Bronchial epithelial cell (primary cell): ENCODE measurements around the gene IL17RD. TPM values are rescaled to one million over a fixed set of nuclear protein-coding genes. Genes with fewer than 3 reads are reported as not detected.

ENCODE experiments used
- DNase-seq: peaks from one replicate; pipeline ENCODE4 v3.0.0-alpha.2; 2010; ENCODE audit warnings: low read depth
- FAIRE-seq: peaks from 2 replicates; lab custom pipeline; 2011; peaks lifted over from hg19 to GRCh38; lab: Jason Lieb, UNC
- H3K27me3 ChIP-seq: 2 replicates; pipeline ENCODE4 v1.5.1; 2011; ENCODE audit warnings: low read length; ENCODE audit not compliant: control insufficient read depth, insufficient read depth
- H3K36me3 ChIP-seq: 2 replicates; pipeline ENCODE4 v1.5.1; 2011; ENCODE audit warnings: low read length; ENCODE audit not compliant: control insufficient read depth, insufficient read depth
- H3K4me3 ChIP-seq: 2 replicates; pipeline ENCODE4 v1.5.1; 2011; ENCODE audit warnings: mild to moderate bottlenecking, low read depth, low read length, control low read depth
- CTCF ChIP-seq: IDR thresholded peaks from 2 replicates; pipeline ENCODE4 v1.5.1; 2011; ENCODE audit warnings: mild to moderate bottlenecking, moderate library complexity, low read length, control low read depth, inconsistent platforms; ENCODE audit not compliant: insufficient read depth, severe bottlenecking
- total RNA-seq: library from RNA; depleted of rRNA; stranded (reverse); fragments of >200 nt; gene quantifications from 2 replicates; pipeline ENCODE4 v1.2.1, GENCODE V29; 2014

Gene IL17RD
- total RNA-seq, 1 donor from 2014 or later: 1.1 TPM

- peaks cover 3% of the 10 kb centered on the region for H3K36me3 ChIP-seq
- TF ChIP-seq CTCF: no peak
- FAIRE-seq (peak; percentile 68), DNase-seq (no peak)
- H3K4me3 ChIP-seq: peak overlapping the region; percentile 70
- H3K27me3 ChIP-seq: no peaks in the 10 kb centered on the region
These were observed 87.4 kb downstream of the IL17RD start for GRCh38 chr3:57077630-57078343.

- Histone ChIP-seq H3K27me3 (no peaks in the 10 kb centered on the region), H3K36me3 (peaks cover 3% of the 10 kb centered on the region), H3K4me3 (no peak overlapping the region)
- no peak for DNase-seq
- FAIRE-seq: peak; percentile 13
- no peak for TF ChIP-seq CTCF
These were observed 88.7 kb downstream of the IL17RD start for GRCh38 chr3:57076422-57076951.

- DNase-seq (no peak), FAIRE-seq (peak; percentile 88)
- no peak overlapping the region for H3K4me3 ChIP-seq
- no peak for TF ChIP-seq CTCF
- H3K36me3 ChIP-seq: peaks cover 3% of the 10 kb centered on the region
- H3K27me3 ChIP-seq: no peaks in the 10 kb centered on the region
These were observed 91.0 kb downstream of the IL17RD start for GRCh38 chr3:57074135-57074534.

- Histone ChIP-seq H3K36me3 (peaks cover 3% of the 10 kb centered on the region), H3K4me3 (no peak overlapping the region), H3K27me3 (no peaks in the 10 kb centered on the region)
- TF ChIP-seq CTCF: no peak
- DNase-seq: no peak
- FAIRE-seq: no peak
These were observed 91.5 kb downstream of the IL17RD start for GRCh38 chr3:57073628-57074027.

GRCh38 chr3:57069503-57069902 is 95.7 kb downstream of the IL17RD start:
- DNase-seq (no peak), FAIRE-seq (no peak)
- H3K36me3 ChIP-seq: no peaks in the 10 kb centered on the region
- H3K4me3 ChIP-seq: no peak overlapping the region
- H3K27me3 ChIP-seq: no peaks in the 10 kb centered on the region
- no peak for TF ChIP-seq CTCF
